ENCODE measurements around the gene RAC2.
"Not testable (repeated sequence)": the region's sequence is repeated elsewhere in the genome, so short reads cannot be mapped to it uniquely, and the experiment has no call there.

Gene RAC2

GRCh38 chr22:37237371-37238268, 6.4 kb downstream of the RAC2 start:
- TF ChIP-seq CTCF (conservative IDR thresholded peaks at IDR 0.05) (no peak), ZFX (IDR thresholded peaks at IDR 0.05) (no peak)
- no peak overlapping the region for H3K27ac ChIP-seq

- no peak overlapping the region for H3K27ac ChIP-seq
- no peak for TF ChIP-seq ZFX (IDR thresholded peaks at IDR 0.05)
- no peak for TF ChIP-seq CTCF (conservative IDR thresholded peaks at IDR 0.05)
These were observed 8.0 kb downstream of the RAC2 start for GRCh38 chr22:37235897-37236607.

DNA sequence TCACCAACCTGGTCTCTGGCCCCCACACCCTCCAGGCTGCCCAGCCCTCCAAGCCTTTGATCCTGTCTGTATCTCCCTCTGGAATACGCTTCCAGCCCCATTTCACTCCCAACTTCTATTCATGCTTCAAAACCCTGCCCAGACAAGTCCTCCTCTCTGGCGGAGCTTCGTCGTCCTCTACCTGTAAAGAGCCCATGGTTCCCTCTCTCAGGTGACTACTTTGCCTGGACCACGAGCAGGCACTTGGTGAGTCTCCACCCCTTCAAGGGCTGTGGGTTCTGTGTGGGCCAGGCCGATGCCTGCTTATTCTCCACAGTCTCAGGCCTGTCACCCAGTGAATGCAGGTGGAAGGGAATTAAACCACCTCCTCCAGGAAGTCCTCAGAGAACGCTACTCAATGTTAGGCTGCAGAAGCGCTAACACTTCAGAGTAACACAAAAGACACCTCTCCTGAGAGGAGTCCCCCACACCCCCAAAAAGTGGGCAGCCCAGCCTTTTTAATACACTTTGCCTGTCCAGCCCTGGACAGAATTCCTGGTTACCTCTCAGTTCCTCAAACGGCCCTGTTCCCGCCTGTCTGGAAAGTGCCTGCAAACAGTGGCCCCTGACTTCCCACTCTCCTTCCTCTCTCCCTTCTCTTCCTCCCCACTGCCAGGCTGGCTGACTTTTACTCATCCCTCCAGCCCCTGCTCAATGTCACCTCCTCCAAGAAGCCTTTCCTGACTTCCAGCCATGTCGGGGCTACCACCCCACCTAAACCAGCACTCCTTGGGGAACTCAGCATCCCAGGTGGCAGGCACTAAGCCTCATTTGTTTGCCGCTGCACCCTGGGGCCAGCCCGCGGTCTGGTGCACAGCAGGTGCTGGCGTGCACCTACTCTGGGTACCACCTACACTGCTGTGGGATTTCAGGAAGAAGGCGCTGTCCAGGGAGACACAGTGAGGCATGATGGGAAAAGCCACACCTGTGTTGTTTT, 9.0 kb downstream of the RAC2 start:
- H3K27ac ChIP-seq: no peak overlapping the region
- TF ChIP-seq CTCF (conservative IDR thresholded peaks at IDR 0.05): no peak
- no peak for TF ChIP-seq ZFX (IDR thresholded peaks at IDR 0.05)

- TF ChIP-seq ZFX (IDR thresholded peaks at IDR 0.05): no peak
- TF ChIP-seq CTCF (conservative IDR thresholded peaks at IDR 0.05): no peak
- no peak overlapping the region for H3K27ac ChIP-seq
These were observed 10.1 kb downstream of the RAC2 start for GRCh38 chr22:37233751-37234631.

- not testable (repeated sequence) for H3K27ac ChIP-seq
These were observed 10.7 kb downstream of the RAC2 start for GRCh38 chr22:37233371-37233750.

DNA sequence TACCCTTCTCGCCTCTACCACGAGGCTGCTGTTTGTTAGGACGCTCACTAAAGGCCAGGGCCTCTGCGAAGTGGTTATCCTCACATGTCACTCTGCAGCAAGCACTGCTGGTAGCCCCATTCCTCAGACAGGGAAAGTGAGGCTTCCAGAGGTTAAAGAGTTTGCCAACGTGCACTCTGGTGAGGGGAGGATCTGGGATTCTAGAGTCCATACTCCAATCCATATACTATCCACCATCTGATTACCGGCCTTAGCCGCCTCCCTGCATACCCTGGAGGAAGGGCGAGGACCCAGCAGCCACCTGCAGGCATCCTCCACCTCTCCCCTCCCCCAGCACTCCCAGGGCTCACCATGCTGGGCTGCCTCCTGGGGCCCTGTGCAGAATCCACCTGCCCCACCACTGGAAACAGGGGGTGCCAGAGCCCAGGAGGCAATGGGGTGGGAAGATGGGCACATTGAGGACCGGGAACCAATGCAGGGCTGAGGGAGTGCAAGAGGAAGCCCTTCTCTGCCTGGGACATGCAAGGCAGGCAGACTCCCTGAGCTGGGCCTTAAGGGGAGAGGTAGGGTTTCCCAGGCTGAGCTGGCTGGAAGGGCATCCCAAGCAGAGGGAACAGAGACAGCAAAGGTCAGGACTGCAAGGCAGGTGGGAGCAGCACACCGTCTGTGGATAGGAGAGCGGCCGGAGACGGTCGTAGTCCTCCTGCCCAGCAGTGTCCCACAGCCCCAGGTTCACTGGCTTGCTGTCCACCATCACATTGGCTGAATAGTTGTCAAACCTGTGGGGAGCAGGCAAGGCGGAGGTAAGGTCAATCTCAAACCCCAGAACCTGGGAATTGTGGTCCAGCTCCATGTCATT, 11.7 kb downstream of the RAC2 start:
- no peak overlapping the region for H3K27ac ChIP-seq
- no peak for TF ChIP-seq ZFX (IDR thresholded peaks at IDR 0.05)
- TF ChIP-seq CTCF (conservative IDR thresholded peaks at IDR 0.05): no peak

All from C4-2B (cell line).